RWPE2 (cell line): Measurements from ENCODE around the gene MUC5B.

Source experiments
- ATAC-seq: fragments of 200-7000 bp; cut with Tn5 transposase; 3 replicates; pipeline ENCODE4 v1.9.1; 2021; ENCODE audit warnings: low read depth
- DNase-seq: peaks from one replicate; pipeline ENCODE4 v3.0.0-alpha.2; 2020; ENCODE audit warnings: low spot score
- H3K27ac ChIP-seq: fragments of 450-650 bp; 2 replicates; pipeline ENCODE4 v1.5.1; 2017; ENCODE audit warnings: mild to moderate bottlenecking; ENCODE audit not compliant: poor library complexity, severe bottlenecking
- H3K27me3 ChIP-seq: fragments of 250-450 bp; sonication (Bioruptor Pico); 2 replicates; pipeline ENCODE4 v1.5.1; 2021; ENCODE audit warnings: mild to moderate bottlenecking, moderate library complexity; ENCODE audit not compliant: insufficient read depth, poor library complexity, severe bottlenecking
- H3K36me3 ChIP-seq: fragments of 250-450 bp; sonication (Bioruptor Pico); 2 replicates; pipeline ENCODE4 v1.5.1; 2020; ENCODE audit warnings: low read depth, mild to moderate bottlenecking, moderate library complexity
- H3K4me1 ChIP-seq: fragments of 250-450 bp; sonication (Bioruptor Pico); 2 replicates; pipeline ENCODE4 v1.5.1; 2021; ENCODE audit warnings: mild to moderate bottlenecking, moderate library complexity; ENCODE audit not compliant: insufficient read depth, poor library complexity, severe bottlenecking
- H3K4me3 ChIP-seq: fragments of 250-450 bp; sonication (Bioruptor Pico); 2 replicates; pipeline ENCODE4 v1.5.1; 2021; ENCODE audit warnings: mild to moderate bottlenecking, moderate library complexity; ENCODE audit not compliant: severe bottlenecking
- H3K9me3 ChIP-seq: fragments of 250-450 bp; sonication (Bioruptor Pico); 2 replicates; pipeline ENCODE4 v1.5.1; 2021; ENCODE audit warnings: mild to moderate bottlenecking, moderate library complexity; ENCODE audit not compliant: severe bottlenecking
- TF ChIP-seq, protein P1 (sequence below): fragments of 450-650 bp; IDR thresholded peaks from one replicate; pipeline ENCODE4 v1.5.1; 2017; ENCODE audit warnings: mild to moderate bottlenecking, moderate library complexity; ENCODE audit not compliant: poor library complexity, severe bottlenecking

MUC5B gene

GRCh38 chr11:1297011-1297575 lies 74.2 kb downstream of the MUC5B start:
- ATAC-seq: no peak
- Histone ChIP-seq H3K9me3 (no peaks in the 10 kb centered on the region), H3K4me1 (peaks cover 9% of the 10 kb centered on the region), H3K36me3 (peaks cover 10% of the 10 kb centered on the region), H3K27ac (no peak overlapping the region), H3K27me3 (no peaks in the 10 kb centered on the region), H3K4me3 (no peak overlapping the region)
- TF ChIP-seq, protein P1, sequence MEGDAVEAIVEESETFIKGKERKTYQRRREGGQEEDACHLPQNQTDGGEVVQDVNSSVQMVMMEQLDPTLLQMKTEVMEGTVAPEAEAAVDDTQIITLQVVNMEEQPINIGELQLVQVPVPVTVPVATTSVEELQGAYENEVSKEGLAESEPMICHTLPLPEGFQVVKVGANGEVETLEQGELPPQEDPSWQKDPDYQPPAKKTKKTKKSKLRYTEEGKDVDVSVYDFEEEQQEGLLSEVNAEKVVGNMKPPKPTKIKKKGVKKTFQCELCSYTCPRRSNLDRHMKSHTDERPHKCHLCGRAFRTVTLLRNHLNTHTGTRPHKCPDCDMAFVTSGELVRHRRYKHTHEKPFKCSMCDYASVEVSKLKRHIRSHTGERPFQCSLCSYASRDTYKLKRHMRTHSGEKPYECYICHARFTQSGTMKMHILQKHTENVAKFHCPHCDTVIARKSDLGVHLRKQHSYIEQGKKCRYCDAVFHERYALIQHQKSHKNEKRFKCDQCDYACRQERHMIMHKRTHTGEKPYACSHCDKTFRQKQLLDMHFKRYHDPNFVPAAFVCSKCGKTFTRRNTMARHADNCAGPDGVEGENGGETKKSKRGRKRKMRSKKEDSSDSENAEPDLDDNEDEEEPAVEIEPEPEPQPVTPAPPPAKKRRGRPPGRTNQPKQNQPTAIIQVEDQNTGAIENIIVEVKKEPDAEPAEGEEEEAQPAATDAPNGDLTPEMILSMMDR: no peak
- DNase-seq: peak; percentile 34

- ATAC-seq (no peak), DNase-seq (no peak)
- H3K4me3 ChIP-seq: no peak overlapping the region
- H3K27ac ChIP-seq: no peak overlapping the region
- H3K4me1 ChIP-seq: peaks cover 9% of the 10 kb centered on the region
- peaks cover 8% of the 10 kb centered on the region for H3K36me3 ChIP-seq
- no peaks in the 10 kb centered on the region for H3K27me3 ChIP-seq
- no peaks in the 10 kb centered on the region for H3K9me3 ChIP-seq
- TF ChIP-seq, protein P1: no peak
These were observed 75.0 kb downstream of the MUC5B start for GRCh38 chr11:1297576-1298473.

- no peak overlapping the region for H3K4me3 ChIP-seq
- TF ChIP-seq, protein P1: no peak
- no peak overlapping the region for H3K27ac ChIP-seq
These were observed 76.0 kb downstream of the MUC5B start for GRCh38 chr11:1298695-1299492.

DNA sequence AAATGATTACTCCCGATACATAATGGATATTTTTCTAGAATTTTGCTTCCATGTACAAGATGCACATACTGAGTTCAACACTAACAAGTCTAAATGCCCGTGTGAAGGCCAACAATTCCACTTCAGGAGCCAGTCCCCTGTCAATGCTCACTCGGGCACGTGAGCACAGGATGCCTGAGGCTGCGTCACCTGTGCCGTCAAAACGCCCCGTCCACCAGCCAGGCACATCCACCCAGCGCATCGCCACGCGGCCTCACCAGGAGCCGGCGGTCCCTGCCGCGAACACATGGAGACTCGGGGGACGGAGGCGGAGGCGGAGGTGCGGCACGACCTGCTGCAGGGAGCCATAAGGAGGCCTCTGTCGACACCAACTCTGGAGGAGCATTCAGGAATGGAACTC lies 76.8 kb downstream of the MUC5B start:
- ATAC-seq (no peak), DNase-seq (peak; percentile 61)
- Histone ChIP-seq H3K27me3 (no peaks in the 10 kb centered on the region), H3K9me3 (no peaks in the 10 kb centered on the region), H3K27ac (no peak overlapping the region), H3K4me1 (peaks cover 21% of the 10 kb centered on the region), H3K4me3 (no peak overlapping the region), H3K36me3 (peaks cover 11% of the 10 kb centered on the region)
- TF ChIP-seq, protein P1: no peak

More at GRCh38 chr11:1298695-1299492, 76.0 kb downstream of the MUC5B start:
- no peaks in the 10 kb centered on the region for H3K27me3 ChIP-seq
- H3K4me1 ChIP-seq: peaks cover 14% of the 10 kb centered on the region
- ATAC-seq (peak; percentile 94), DNase-seq (peak; percentile 84)
- peaks cover 8% of the 10 kb centered on the region for H3K36me3 ChIP-seq
- H3K9me3 ChIP-seq: no peaks in the 10 kb centered on the region
